ENCODE data around the gene IQSEC2.

IQSEC2 gene

DNA sequence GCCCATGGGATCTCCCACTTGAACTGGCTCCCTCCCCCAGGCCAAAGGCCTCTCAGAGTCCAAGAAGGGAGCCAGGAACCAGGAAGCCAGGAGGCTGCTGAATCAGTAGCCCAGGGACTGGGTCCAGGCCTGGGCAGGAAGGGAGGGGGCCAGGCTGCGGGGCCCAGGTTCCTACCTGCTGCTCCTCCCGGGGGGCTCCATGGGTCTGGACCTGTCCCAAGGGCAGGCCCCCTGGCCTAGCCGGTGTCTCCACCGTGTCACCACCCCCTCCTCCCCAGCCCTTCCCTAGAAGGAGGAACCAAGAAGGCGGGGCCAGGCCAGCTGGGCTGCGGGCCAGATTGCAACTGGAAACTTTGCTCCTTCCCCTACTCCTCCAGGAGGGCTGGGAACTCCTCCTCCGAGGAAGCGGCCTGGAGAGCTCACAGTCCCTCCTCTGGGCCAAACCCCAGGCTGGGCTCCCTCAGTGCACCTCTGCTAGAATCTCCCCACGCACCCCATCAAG, at the start of gene IQSEC2:
TSS of gene IQSEC2 (minus strand) at position 264 of the 502 bp plus-strand sequence.
- peak; percentile 13 for DNase-seq

DNA sequence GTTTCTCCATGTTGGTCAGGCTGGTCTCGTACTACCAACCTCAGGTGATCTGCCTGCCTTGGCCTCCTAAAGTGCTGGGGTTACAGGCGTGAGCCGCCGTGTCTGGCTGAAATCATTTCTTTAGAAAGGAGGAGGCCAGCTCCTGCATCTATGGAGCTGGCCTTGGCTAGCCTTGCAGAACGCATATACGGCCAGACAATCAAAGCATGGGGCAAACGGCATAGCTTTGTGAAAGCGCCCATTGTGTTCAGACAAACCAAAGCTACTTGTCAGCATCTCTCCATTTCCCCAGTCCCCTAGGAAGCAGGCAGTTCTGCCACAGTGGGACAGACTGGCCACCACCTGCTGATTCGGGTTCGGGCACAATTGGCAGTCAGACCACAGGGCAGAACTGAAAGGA, 48.9 kb upstream of the IQSEC2 start:
- DNase-seq: no peak

DNA sequence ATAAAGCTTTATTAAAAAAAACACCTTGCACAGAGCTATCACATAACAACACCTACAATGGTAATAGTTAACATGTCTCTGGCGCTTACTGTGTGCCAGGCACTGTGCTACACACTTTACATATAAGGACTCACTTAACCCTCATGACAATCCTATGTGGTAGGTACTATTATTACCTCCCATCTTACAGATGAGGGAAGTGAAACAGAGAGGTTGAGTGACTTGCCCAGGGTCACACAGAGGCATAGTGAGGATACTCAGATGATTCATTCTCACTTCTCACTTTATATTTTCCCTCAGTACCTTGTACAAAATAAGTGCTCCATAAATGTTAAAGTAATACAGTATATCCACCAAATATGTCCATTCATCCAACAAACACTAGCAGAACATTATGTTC, 43.4 kb upstream of the IQSEC2 start:
- no peak for DNase-seq

DNA sequence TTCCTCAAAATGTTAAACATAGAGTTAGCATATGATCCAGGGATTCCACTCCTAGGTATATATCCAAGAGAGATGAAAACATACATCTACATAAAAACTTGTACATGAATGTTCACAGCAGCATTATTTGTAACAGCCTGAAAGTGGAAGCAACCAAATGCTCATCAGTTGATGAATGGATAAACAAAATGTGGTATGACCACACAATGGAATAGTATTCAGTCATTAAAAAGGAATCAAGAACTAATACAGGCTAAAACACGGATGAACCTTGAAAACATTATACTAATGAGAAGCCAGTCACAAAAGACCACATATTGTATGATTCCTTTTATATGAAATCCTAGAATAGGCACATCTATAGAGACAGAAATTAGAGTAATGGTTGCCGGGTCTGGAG, 42.7 kb upstream of the IQSEC2 start:
- no peak for DNase-seq

DNA sequence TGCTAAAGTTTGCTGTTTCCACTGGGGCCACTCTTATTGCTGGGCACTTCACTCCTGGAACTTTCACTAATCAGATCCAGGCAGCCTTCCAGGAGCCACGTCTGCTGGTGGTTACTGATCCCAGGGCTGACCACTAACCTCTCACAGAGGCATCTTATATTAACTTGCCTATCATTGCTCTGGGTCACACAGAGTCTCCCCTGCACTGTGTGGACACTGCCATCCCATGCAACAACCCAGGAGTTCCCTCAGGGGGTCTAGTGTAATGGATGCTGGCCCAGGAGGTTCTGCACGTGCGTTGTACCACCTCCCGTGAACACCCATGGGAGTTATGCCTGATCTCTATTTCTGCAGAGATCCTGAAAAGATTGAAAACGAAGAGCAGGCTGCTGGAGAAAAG, 41.8 kb upstream of the IQSEC2 start:
- no peak for DNase-seq

DNA sequence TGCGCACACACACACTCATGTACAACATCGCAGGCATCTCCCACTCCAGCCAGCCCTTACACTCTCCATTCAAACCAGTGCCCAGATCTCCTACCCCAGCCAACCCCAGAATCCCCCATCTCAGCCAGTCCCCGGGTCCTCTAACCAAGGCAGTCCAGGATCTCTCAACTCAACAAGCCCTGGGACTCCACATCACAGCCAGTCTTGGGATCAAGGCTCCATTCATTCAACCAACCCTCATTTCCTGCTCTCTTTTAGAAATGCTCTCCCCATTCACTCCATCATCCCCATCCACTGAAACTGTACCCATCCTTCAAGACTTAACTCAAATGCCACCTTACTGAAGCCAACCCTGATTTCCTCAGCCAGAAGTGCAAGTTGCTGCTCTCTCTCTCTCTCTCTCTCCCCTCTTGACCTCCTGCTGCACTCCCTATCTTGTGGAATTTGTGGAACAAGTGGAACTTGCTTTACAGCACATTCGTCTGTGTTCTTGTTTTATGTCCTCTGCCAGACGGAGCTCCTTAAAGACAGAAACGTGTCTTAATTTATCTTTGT, 40.6 kb upstream of the IQSEC2 start:
- no peak for DNase-seq

DNA sequence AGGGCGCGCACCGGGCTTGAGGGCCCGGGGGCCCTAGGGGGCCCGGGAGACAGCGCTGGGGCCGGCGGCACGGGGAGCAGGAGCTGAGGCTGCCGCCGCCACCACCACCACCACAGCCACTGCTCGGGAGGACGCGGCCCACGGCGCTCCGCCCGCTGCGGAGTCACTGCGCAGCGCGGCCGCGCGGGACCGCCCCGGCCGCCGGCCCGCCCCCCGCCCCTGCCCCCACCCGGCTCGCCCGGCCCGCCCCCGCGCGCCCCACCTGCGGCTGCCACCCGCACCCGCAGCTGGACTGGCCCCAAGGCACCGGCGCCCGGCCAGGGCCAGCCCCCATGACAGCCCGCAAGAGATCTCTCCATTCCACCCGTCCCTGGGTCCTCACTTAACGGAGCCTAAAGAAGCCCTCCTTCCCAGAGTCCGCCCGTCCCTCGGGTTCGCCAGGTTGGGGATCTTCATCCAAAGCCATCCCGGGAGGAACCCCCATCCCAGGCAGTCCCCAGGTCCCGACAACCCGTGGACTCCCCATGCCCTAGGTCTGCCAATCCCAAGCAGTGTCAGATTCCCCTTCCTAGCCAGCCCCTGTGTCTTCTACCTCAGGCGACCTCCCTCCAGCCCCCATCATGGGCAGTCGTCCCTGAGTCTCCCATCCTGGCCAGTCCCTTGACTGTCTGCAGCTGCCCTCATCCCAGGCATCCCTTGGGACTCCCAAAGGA, 40.0 kb upstream of the IQSEC2 start:
- no peak for DNase-seq

DNA sequence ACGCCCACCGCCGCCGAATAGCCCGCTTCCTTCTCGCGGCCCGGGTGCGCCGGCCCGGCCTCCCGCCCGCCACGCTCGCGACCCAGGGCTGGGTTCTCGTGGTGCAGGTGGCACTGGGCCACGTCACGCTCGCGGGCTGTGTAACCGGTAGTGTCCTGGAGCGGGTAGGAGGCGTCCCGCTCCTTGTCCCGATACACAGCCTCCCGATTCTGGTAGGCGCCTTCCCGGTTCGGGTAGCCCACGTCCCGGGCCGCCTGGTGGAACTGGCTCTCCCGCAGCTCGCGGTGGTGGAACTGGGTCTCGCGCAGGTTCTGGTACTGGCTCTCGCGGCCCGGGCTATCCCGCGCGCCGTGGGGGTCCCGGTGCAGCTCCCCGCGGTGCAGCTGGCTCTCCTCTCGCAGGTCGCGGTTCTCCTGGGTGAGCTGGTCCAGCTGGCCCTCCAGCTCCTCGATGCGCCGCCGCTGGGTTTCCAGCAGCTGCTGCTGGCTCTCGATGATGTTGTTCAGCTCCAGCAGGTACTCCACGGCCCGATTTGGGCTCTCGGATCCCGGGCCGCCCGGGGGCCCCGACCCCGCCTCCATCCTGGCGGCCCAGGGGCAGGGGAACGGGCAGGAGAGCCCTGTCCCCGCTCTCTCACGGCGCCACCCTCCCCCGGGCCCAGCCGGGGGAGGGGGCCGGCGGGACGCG, 39.3 kb upstream of the IQSEC2 start:
- DNase-seq: no peak

DNA sequence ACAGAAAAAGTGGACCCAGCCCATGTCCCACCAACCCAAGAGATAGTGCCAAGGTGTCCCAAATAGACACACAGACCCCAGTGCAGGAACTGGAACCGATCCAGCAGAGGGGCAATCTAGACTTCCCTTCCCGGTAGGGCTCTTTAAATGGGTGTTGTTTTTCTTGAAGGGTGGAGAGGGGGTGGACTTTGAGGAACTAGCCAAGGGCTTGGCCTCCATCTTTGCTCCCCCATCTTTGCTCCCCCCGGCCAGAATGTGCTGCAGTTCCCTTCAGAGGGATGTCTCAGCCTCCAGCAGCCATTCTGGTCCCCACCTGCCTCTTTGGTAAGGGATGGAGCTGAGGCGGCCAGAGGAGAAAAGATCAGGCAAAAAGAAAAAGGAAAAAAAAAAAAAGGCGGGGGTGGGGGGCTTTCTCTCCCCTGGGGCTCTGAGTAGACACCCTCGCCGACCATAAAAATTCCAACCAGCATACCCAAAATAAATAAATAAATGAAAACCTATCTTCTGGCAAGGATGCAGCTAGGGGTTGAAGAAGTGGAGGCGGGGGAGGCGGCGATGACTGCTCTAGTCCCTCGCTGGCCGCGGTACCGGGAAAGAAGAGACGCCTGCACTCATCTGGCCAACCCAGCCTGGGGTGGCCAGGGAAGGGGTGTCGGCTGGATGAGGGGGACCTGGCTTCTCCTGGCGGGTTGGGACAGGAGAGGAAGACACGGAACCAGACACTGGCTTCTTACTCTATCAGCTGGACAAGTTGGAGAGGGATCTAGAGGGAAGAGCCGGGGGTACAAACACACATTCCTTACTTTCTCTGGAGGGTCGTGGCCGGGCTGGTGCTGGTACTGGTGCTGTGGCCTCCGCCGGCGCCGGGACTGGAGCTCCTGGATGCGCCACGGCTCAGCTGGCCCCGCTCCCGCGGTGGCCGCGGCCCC, 38.5 kb upstream of the IQSEC2 start:
- DNase-seq: no peak

DNA sequence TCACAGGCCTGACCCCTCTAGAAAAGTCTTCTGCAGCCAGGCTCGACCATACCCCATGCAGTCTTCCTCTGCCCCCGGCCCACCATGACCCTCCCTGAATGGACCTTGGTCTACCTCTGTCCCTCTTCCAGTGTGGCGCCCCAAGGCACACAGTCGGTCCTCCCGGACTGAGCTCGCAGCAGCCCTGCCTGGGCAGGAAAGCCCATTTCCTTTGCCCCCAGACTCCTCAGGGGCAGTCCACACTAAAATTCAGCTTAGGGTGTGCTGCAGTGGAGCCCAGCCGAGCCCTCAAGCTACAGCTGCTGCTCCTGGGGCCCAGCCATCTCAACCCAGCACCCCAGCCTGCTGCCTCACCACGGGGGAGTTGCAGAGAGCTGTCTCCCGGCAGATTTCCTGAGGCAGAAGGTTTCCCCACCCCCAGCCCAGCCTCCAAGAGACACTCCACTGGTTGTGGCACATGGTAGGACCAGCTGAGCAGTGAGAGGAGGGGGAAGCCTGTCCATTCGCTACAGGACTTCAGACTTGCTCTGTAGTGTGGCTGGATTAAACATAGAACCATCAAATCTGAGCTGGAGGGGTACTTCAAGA, 37.5 kb upstream of the IQSEC2 start:
- no peak for DNase-seq

DNA sequence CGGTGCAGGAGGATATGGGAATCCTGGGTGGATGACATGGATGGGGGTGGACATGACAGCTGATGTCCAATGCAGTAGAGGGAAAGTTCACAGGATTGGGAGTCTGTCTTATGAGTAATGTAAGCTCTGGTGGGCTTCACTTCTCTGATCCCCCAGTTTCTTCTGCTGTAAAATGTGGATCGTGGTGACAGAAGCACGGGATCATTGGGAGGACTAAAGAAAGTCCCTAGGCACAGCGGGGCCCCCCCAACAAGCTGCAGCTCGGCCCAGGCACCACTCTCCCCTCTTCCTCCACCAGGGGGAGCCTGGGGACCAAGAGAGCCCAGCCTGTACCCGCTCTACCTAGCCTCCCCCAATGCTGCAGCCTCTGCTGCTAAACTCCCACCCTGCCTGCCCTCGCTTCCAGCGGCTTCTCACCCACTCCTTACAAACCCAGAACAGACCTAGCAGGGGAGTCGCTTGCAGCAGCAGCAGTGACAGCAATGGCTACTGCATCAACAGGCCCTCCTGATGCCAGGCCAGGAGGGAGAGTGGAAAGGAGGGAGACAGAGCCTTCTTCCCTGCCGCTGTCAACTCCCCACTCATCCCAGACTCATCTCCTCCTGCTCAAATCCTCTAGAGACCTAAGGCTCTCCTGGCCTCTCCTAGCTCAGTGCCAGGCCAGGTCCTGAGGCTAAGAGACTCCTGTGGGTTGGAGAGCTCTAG, 36.1 kb upstream of the IQSEC2 start:
- DNase-seq: no peak

DNA sequence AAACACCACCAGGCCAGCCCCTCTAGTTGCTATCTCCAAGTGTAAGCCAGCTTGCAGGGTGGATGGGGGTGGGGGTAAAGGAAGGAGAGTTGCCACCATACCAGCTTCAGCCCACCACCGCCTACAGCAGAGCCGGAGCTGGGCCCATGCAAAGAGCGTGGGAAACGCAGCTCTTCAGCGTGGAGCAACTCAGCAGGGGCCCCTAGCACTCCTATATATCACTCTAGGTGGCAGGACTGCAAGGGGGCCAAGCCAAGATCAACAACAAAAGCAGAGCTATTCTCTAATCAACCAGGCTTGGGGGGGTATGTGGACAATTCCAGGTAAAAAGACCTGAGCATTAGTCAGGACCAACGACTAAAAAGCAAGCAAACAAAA, 35.5 kb upstream of the IQSEC2 start:
- DNase-seq: no peak

DNA sequence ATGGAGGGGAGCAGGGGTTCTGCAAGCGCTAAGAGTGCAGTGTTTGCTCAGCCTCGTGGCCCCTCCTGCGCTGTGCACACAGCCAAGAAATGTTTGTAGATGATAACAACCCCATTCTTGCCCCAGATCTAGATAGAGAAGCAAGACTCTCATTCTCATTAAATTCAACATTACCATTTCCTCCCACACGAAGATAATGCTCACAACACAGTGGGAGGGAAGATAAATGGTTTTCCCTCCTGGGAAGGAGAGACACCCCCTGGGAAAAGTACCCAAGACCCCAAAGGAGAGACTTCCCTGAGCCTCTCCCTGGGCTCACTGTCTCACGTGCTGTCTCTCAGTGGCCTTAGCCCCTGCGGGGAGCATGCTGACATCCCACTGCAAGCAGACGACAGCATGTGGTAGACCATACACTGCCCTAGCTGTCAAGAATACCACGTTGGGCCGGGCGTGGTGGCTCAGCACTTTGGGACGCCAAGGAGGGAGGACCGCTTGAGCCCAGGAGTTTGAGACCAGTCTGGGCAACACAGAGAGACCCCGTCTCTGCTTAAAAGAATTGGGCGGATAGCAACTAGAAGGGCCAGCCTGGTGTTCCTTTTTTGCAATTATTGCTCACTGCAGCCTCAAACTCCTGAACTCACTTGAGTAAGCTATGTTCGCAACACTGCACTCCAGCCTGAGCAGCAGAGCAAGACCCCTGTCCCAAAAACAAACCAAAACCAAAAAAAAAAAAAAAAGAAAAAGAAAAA, 34.9 kb upstream of the IQSEC2 start:
- no peak for DNase-seq

DNA sequence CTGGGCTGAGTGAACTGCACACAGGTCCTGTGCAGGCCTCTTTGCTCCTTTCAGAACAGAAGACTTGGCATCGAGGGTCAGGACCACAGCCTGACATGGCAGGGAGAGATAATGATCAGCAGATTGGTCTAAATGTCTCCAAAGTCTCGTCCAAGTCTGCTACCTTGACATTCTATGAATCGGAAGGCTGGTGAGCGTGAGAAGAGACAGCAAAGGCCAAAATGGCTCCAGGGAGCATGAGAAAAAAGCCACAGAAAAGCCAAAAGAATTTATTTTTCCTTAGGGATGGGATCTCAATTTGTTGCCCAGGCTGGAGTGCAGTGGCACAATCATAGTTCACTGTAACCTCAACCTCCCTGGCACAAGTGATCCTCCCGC, 32.3 kb upstream of the IQSEC2 start:
- no peak for DNase-seq

DNA sequence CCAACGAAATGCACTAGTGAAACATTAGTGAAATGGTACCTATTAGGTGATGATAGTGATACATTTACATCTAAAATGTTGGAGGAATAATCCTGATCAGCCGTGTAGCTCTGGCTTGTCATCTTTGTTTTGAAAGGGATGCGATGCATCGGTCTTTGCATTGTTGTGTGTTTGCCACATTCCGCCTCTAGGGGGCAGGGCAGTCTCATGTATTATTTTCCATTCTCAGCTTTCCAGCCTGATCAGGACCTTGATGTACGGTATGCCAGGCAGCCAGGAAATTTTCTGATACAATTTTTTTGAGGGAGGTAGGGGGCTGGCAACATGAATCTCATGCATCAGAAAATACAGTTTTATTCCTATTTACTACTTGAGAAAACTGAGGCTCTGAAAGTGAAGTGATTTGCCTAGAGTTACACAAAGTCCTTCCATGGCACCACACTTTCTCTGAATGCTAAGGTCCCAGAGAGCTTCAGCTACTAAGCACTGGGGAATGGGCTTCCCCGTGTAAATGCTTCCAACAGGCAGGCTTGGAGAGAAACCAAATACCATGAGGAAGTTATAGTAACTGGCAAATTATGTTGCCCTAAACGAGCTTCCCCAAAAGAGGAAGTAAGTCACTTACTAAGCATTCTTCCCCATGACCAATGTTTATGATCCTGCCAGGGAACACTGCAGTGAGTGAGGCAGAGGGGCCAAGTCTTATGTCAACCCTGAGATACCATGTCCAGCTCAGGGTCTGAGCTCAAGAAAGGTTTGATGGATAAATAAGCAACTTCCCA, 31.8 kb upstream of the IQSEC2 start:
- peak; percentile 67 for DNase-seq

DNA sequence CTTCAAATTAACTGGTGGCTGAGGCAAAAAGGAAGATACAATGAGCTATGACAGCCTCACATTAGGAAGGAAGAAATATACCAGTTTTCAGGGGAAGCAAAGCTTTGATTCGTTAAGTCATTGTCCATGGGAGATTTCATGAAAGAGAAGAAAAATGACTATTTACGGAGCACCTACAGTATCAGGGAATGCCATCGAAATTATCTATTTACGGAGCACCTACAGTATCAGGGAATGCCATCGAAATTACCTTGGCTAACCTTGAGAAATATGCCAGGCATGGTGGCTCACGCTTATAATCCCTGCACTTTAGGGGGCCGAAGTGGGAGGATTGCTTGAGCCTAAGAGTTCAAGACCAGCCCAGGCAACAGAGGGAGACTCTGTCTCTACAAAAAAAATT, 28.5 kb upstream of the IQSEC2 start:
- DNase-seq: no peak

DNA sequence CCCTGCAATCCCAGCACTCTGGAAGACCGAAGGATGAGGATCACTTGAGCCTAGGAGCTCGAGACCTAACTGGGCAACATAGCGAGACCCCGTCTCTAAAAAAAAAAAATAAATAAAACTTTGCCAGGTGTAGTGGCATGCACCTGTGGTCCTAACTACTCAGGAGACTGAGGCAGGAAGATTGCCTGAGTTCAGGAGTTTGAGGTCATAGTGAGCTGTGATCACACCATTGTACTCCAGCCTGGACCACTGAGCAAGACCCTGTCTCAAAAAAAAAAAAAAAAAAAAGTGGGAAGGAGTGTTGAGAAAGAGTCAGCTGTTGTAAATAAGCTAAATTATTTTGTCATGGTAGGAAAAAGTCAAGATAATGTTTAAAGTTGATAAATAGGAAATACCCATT, 27.5 kb upstream of the IQSEC2 start:
- no peak for DNase-seq

DNA sequence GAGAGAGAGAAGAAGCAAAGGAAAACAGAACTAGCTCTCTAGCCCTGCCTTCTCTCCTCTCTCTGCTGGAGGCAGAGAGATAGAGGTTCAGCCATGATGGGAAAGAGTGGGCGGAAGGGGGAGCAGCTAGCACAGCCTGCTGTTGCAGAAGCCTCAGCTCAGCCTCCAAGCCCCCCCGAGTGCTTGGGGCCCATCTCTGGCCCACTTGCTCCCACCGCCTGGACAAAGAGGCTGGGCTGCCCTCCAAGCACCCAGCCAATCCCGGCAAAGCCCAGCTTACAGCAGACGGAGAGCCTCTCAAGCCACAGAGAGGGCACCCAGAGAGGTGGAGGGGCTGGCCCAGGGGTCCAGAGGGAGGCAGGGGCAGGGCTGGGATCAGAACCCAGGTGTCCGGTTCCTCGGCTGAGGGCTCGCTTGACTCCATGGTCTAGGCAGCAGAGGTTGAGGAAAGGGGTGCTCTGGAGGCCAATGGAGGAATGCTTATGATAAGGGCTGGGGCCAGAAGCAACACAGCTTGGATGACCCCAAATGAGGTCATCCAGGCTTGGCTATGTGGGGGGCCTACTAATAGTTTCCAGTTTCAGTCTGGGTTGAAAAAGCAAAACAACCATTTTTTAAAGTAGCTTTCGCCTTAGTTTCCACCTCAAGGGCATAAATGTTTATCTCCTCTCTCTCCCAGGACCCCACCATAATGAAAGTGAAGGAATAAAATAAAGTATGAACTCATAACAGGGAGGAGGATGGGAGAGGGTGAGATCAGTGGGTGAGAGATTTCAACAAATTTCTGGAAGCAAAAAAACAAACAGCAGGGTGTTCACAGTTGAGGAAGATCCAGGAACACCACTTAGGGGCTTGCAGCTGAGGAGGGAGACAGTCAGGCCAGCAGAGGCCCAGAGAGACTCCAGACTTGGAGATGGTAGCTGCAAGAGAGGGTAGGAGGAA, 24.9 kb upstream of the IQSEC2 start:
- DNase-seq: no peak

DNA sequence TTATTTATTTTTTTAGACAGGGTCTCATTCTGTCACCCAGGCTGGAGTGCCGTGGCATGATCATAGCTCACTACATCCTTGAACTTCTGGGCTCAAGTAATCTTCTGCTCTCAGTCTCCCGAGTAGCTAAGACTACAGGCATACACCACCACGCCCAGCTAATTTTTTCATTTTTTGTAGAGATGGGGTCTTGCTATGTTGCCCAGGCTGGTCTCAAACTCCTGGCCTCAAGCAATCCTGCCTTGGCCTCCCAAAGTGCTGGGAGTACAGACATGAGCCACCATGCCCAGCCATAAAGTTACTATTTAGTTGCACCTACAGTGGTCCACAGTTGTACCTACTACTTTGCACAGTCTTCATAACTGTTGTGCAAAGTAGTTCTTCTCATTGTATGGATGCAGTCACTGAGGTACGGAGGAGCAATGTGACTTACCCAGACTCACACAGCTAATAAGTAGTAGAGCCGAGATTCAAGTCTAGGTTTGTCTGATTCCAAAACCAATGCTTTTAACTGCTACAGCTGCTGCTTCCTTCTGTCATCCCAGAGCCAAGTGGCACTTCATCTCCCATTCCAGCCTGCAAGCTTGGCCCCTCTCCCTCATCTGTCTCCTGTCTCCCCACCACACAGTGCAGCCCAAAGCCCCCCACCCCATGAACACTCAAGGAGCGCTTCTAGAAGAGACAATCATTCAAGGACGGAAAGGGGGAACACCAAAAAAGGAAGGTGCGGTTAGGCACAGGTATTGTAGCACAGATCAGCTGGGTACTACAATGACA, 24.0 kb upstream of the IQSEC2 start:
- DNase-seq: no peak

Measured in GF-D8 (cell line).